Motor neuron (in vitro differentiated cells): ENCODE results near the gene INS. TPM values are rescaled to one million over a fixed set of nuclear protein-coding genes. Genes with fewer than 3 reads are reported as not detected.

Experiments
- ATAC-seq, 8 experiments: fragments of 200-7000 bp; cut with Tn5 transposase; replicated peaks in 6 of 8; 2 replicates each; pipeline ENCODE4 v1.8.0; 2021; ENCODE audit warnings: mild to moderate bottlenecking in 8 of 8, moderate library complexity in 8 of 8
- H3K27ac ChIP-seq, 2 donors: fragments of 250-450 bp; sonication (Bioruptor Pico); 2 replicates each; pipeline ENCODE4 v1.9.0; 2021; ENCODE audit warnings: antibody characterized with exemption in 2 of 2, mild to moderate bottlenecking in 2 of 2, moderate library complexity in 1 of 2
- H3K4me1 ChIP-seq, 2 donors: fragments of 250-450 bp; sonication (Bioruptor Pico); replicated peaks in 1 of 2; 2 replicates each; pipeline ENCODE4 v1.6.1; 2021; ENCODE audit warnings: antibody characterized with exemption in 2 of 2, mild to moderate bottlenecking in 2 of 2, moderate library complexity in 1 of 2
- H3K4me3 ChIP-seq, 5 donors: fragments of 250-450 bp; sonication (Bioruptor Pico); 2 replicates each; pipeline ENCODE4 v1.9.0; 2021; ENCODE audit warnings: antibody characterized with exemption in 5 of 5, mild to moderate bottlenecking in 5 of 5, moderate library complexity in 4 of 5
- WGBS, 10 experiments: fragments of 450-650 bp; shearing (Covaris generic); methylation state at CpG; one replicate each; pipeline ENCODE4 v1.0.0; 2022; 5-methylcytosine and 5-hydroxymethylcytosine counted together
- in situ Hi-C, 9 experiments: fragments of 400-800 bp; cut with MboI; loops; one replicate each; pipeline ENCODE4 v1.15.0; 2021; ENCODE audit warnings: low sequenced_read_pairs in 9 of 9, low pct_unique_long_range_greater_than_20kb in 2 of 9; ENCODE audit not compliant: unreplicated experiment in 9 of 9
- total RNA-seq, 8 experiments: library from RNA; unstranded; fragments of 300-600 nt; gene quantifications; 2 replicates each; pipeline versions ENCODE4 v1.2.3 to v1.2.4, GENCODE V29; 2022

INS gene
- total RNA-seq, 8 experiments from 2014 or later, result not detected

DNA sequence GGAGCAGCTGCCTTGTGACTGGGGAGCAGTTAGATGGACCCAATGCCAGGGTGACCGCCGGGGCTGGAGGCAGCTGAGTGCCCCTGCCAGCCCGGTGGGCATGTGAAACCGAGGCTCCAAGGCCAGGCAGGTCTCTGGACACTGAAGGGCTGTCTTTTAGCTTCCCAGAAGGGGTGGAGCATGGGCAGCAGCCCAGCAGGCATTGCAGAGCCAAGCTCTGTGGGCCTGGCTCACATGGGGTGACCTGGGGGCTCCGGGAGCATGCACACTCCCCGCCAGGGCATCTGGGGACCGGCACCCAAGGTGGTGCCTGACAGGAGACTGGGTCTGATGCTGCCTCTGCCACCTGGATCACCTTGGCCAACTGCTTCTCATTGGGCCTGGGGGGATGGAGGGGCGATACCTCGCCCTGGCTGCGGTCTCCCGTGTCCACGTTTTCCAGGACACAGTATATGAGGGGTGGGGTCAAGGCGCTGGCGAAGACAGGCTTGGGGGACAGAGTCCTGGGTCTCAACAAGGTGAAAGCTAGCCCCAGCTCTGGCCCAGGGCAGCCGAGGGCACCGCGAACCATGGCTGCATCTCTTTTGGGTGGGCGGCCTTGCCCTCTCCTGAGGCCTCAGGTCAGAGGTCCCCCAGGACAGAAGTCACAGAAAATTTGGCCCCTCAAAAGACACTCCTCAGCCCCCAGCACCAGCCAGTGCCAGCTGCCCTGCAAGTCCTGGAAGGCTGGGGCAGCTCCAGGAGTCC, 3.5 kb downstream of the INS start:
- in situ Hi-C loops, result loop anchor here in 7 of 9 experiments (10.0 to 25.0 kb wide), 6 partner anchors 270 to 520 kb away; partner anchors contain the start of genes KRTAP5-6 (in 2 of the 7), KRTAP5-5 (in 1 of the 7) and PRR33 (in 1 of the 7)
- no peaks in the 10 kb centered on the region for H3K4me1 ChIP-seq
- no peak overlapping the region for H3K27ac ChIP-seq
- no peak overlapping the region for H3K4me3 ChIP-seq
- ATAC-seq, result no peak
- 17 to 80% methylated on average over 1 to 2 of the region's 18 CpGs; no CpG with 5 or more reads in 8 of the 10 experiments for WGBS, 10 experiments

DNA sequence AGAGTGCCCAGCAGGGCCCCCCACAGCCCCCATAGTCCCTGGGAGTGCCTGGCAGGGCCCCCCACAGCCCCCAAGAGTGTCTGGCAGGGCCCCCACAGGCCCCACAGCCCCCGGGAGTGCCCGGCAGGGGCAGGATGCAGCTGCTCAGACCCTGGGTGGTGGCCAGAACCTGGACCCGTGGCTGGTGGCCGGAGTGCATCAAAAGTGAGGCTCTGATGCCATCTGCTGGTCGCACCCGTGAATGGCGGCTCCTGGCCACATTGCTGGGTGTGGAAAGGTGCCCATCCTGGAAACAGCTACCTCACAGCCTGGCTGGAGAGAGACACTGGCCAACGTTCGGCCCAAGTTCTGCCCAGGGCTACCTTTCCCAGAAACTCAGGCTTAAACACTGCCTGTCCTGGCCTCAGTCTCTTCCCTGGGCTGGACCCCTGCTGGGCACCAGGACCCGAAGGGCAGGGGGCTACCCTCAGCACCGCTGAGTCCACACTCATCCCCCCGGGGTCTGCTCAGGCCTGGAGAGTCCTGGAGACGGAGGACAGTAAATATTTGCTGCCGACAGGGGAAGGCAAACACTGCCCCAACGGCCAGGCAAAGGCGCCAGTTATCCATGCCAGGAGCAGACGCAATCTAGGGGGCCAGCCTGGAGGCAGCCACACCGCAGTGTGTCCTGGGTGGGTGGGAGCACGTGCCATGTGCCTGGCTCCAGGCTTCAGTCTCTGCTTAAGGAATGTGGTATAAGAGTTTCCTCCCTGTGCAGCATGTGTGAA, 4.4 kb downstream of the INS start:
- ATAC-seq, result peak; percentile 41 to 87 (median 63)
- in situ Hi-C loops, result loop anchor here in 7 of 9 experiments (10.0 to 25.0 kb wide), 6 partner anchors 269 to 519 kb away; partner anchors contain the start of genes KRTAP5-6 (in 2 of the 7), KRTAP5-5 (in 1 of the 7) and PRR33 (in 1 of the 7)
- no peak overlapping the region for H3K4me3 ChIP-seq
- peaks cover 2 to 6% of the 10 kb centered on the region in 2 donors for H3K4me1 ChIP-seq
- 0 to 33% (median 0%) methylated on average over 1 to 3 of the region's 19 CpGs; no CpG with 5 or more reads in 7 of the 10 experiments for WGBS, 10 experiments
- H3K27ac ChIP-seq, result no peak overlapping the region

DNA sequence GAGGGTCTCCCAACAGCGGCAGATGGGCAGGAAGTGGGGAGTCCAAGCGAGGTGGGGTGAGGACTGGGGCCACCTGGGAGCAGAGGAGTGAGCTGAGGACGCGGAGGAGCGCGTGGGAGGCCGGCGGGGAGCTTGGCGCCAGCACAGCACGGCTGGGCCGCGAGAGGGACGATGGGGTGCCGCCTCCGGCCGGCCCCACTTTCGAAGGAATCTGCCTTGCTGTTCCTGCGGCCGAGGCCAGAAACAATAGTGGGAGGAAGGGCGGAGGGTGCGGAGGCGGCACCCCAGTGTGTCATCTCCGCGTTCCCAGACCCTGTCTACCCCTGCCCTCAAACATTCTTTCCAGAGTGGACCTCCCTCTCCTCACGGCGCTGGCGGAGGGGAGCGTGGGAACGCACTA, 5.5 kb downstream of the INS start:
- ATAC-seq, result no peak
- Histone ChIP-seq H3K4me1 (peaks cover 4 to 8% of the 10 kb centered on the region in 2 donors), H3K4me3 (no peak overlapping the region), H3K27ac (no peak overlapping the region)
- WGBS, 10 experiments, result 20 to 72% (median 60%) methylated on average over 1 to 8 of the region's 29 CpGs; no CpG with 5 or more reads in 7 of the 10 experiments
- in situ Hi-C loops, result loop anchor here in 7 of 9 experiments (10.0 to 25.0 kb wide), 6 partner anchors 268 to 518 kb away; partner anchors contain the start of genes KRTAP5-6 (in 2 of the 7), KRTAP5-5 (in 1 of the 7) and PRR33 (in 1 of the 7)

DNA sequence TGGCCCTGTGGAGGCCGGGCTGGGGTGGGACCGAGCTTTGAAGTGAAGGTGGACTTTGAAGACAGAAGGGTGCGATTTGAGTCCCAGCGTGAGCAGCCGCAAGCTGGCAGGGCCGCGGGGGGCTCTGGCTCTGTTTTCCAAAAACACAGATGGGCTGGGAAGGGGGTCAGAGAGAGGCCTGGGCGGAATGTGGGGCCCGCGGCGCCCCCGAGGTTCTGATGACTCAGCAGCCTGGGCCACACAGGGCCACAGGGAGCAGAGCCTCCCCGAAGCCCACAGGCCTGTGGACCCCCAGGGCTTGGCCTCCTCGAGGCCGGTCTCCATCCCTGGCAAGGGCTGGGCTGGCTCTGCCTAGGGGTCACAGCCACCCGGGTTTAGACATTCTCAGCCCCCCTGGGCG, 6.1 kb downstream of the INS start:
- H3K27ac ChIP-seq, result no peak overlapping the region
- in situ Hi-C loops, result loop anchor here in 7 of 9 experiments (10.0 to 25.0 kb wide), 6 partner anchors 268 to 518 kb away; partner anchors contain the start of genes KRTAP5-6 (in 2 of the 7), KRTAP5-5 (in 1 of the 7) and PRR33 (in 1 of the 7)
- WGBS, 10 experiments, result 67% methylated on average over 3 of the region's 17 CpGs; no CpG with 5 or more reads in 9 of the 10 experiments
- no peak overlapping the region for H3K4me3 ChIP-seq
- H3K4me1 ChIP-seq, result peaks cover 9 to 10% of the 10 kb centered on the region in 2 donors
- ATAC-seq, result no peak

DNA sequence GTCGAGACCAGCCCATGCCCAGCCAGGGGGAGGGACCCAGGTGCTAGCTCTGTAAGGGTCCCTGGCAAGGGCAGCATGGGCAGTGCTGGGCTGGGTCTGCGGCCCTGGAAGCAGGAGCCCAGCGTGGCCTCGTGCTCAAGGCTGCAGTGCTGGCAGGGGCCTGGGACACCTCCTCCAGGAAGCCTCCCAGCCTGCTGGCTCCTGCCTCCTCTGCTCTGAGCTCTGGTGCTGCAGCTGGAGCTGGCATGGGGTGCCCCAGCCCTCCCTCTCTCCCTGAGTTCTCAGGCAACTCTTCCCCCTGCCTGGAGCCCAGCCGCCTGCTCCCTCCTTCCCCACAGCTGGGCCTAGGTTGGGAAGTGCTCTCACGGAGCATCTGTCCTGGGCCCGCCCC, 6.8 kb downstream of the INS start:
- 80% methylated on average over 1 of the region's 7 CpGs; no CpG with 5 or more reads in 9 of the 10 experiments for WGBS, 10 experiments
- Histone ChIP-seq H3K27ac (no peak overlapping the region), H3K4me1 (peaks cover 11 to 12% of the 10 kb centered on the region in 2 donors), H3K4me3 (no peak overlapping the region)
- in situ Hi-C loops, result loop anchor here in 7 of 9 experiments (10.0 to 25.0 kb wide), 6 partner anchors 267 to 517 kb away; partner anchors contain the start of genes KRTAP5-6 (in 2 of the 7), KRTAP5-5 (in 1 of the 7) and PRR33 (in 1 of the 7)
- ATAC-seq, result no peak

DNA sequence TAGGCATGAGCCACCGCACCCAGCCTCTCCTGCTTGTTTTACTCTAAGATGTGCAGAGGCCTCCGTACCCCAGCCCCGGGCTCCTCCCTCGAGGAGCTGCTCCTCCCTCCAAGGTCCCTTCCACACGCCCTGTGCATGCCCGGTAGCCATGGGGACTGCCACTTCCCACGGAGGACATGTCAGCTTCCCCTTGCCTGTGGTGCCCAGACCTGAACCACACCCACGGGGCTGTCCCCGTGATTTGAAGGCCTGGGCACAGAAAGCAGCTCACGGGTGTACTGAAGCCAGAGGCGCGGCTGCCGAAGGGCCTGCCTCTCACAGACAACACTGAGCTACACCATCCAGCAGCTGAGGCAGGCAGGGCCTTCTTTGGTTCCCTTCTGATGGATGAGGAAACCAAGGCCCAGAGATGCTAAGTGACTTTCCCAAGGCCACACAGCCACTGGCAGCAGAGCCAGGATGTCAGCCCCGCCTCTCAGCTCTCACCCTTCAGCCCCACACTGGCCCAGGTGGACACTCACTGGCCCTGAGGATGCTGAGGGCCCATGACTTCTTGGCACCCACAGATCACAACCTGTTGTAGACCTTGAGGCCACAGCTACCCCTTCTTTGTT, 7.3 kb downstream of the INS start:
- peaks cover 11 to 12% of the 10 kb centered on the region in 2 donors for H3K4me1 ChIP-seq
- ATAC-seq, result peak in 3 of 8 experiments; percentile 7 to 22 (median 12)
- no peak overlapping the region for H3K27ac ChIP-seq
- no peak overlapping the region for H3K4me3 ChIP-seq
- in situ Hi-C loops, result loop anchor here in 7 of 9 experiments (10.0 to 25.0 kb wide), 6 partner anchors 266 to 516 kb away; partner anchors contain the start of genes KRTAP5-6 (in 2 of the 7), KRTAP5-5 (in 1 of the 7) and PRR33 (in 1 of the 7)
- 40 to 76% (median 56%) methylated on average over 3 to 7 of the region's 14 CpGs; no CpG with 5 or more reads in 7 of the 10 experiments for WGBS, 10 experiments

DNA sequence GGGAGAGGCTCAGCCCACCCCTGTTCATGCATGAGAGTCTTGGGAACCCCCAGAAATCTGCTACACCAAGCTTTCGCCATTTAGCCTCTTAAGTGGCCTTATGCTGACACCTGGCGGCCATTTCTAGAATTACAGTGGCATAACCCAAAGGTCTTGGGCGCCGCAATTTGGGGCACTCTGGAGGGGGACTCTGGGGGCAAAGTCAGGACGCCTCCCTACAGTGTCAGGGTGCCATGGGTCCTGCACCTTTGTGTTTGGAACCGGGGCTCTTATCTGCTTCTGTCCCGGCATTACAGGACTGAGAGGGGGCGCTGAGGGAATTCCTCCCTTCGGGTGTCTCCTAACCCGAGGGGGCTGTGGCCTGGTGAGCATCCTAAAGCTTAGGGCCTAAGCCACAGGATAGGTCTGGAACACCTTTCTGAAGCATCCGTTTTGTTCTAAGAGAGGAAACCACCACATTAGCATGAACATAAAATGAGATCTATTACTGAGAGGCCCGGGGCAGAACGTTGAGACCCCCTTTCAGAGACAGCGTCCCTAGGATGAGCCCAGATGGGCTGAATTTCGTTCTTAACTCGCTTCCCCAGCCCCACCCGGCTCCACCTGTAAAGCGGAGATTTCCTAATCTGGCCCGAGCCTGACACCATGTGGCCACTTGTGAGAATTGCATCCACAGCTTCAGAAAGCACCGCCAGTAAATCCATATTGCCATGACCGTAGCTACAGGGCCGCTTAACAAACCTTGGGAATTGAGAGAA, 9.3 kb downstream of the INS start:
- Histone ChIP-seq H3K4me1 (peaks cover 11 to 21% of the 10 kb centered on the region in 2 donors), H3K4me3 (peak overlapping the region in 1 of 5 donors; percentile 12), H3K27ac (no peak overlapping the region)
- 0 to 20% (median 0%) methylated on average over 1 to 11 of the region's 22 CpGs; no CpG with 5 or more reads in 1 of the 10 experiments for WGBS, 10 experiments
- in situ Hi-C loops, result loop anchor here in 7 of 9 experiments (10.0 to 25.0 kb wide), 6 partner anchors 264 to 514 kb away; partner anchors contain the start of genes KRTAP5-6 (in 2 of the 7), KRTAP5-5 (in 1 of the 7) and PRR33 (in 1 of the 7)
- ATAC-seq, result peak; percentile 19 to 62 (median 57)

DNA sequence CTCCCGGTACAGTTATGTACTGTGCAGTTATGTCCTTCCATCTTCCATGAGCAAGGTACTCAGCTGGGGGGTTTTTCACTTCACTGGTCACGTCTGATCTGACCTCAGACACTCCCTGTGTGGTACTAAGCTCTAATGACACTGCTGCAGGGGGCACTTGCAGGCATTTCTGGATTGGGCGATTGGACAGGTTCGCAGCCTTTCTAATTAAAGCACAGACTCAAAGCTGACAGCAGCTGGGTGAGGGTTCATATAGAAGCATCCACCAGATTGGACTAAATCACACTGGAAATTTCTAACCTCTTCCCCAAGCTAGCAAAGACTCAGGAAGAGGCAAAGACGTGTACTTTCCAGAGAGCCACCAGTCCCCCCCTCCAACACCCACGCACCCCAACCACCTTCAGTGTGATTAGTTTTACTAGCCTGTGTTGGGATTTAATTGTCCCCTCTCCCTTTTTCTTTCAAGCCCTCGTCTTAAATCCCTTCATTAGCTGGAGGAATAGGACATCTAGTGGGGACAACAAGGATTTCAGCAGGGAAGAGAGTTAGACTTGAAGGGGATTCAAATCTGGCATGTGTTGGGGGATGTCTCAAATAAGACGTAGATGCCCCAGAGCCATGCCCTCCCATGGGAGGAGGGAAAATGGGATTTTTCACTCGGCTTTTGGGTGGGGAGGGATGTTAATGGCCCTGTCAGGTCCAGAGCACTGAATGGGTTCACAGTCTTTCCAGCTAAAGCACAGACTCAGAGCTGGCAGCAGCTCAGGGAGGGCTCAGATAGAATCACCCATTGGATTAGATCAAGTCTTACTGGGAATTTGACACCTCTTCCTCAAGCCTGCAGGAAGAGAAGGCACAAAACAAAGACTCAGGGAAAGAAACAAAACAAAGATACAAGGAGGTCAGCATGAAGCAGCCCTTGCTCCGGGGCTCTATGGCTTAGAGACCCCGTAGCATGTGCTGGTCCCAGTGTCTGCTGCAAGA, 10.9 kb downstream of the INS start:
- Histone ChIP-seq H3K4me3 (no peak overlapping the region), H3K27ac (no peak overlapping the region), H3K4me1 (peaks cover 11 to 21% of the 10 kb centered on the region in 2 donors)
- ATAC-seq, result peak; percentile 15 to 59 (median 32)
- in situ Hi-C loops, result loop anchor here in 7 of 9 experiments (10.0 to 25.0 kb wide), 6 partner anchors 263 to 513 kb away; partner anchors contain the start of genes KRTAP5-6 (in 2 of the 7), KRTAP5-5 (in 1 of the 7) and PRR33 (in 1 of the 7)
- WGBS, 10 experiments, result 0 to 100% (median 0%) methylated on average over 1 to 5 of the region's 11 CpGs; no CpG with 5 or more reads in 1 of the 10 experiments

DNA sequence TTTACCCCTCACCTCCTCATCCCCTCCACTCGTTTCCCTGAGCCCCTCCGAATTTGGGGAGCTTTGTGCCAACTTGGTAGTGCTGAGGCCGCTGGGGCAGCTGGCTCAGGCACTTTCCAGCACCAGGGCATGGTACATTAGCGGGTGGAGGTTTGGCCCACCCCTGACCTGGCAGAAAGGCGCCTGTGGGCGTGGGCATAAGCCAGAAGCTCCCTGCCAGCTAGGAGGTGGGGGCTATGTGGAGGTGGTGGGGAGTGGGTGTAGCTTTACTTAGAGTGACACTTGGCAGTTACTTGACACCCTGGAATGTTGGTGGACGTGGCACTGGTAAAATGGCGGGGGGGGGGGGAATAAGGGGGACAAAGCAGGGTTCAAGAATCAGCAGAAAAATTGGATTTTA, 11.5 kb downstream of the INS start:
- in situ Hi-C loops, result no loop called here
- 30 to 51% methylated on average over 2 of the region's 8 CpGs; no CpG with 5 or more reads in 8 of the 10 experiments for WGBS, 10 experiments
- no peak for ATAC-seq
- Histone ChIP-seq H3K27ac (no peak overlapping the region), H3K4me3 (no peak overlapping the region), H3K4me1 (peaks cover 11 to 21% of the 10 kb centered on the region in 2 donors)

DNA sequence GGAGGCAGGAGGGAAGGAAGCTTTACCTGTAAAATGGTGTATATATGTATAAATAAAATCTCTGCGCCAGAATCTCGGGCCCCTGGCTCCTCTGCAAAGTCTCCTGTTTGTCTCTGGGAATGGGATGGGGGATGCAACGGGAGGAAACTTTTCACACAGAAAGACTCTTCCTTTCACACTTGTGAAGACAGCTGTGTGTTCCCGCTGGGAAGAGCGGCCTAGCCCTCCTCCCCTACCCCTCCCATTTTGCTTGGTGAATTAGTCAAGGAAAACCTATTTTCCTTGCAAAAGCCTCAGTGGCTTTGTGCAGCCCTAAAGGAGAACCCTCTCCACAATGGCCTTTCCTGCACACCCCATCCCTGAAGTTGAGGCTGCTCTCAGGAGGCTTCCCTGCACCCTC, 12.4 kb downstream of the INS start:
- Histone ChIP-seq H3K4me1 (peaks cover 11 to 27% of the 10 kb centered on the region in 2 donors), H3K27ac (no peak overlapping the region), H3K4me3 (no peak overlapping the region)
- ATAC-seq, result no peak
- WGBS, 10 experiments, result 0 to 60% (median 38%) methylated on average over 1 to 4 of the region's 5 CpGs; no CpG with 5 or more reads in 6 of the 10 experiments
- in situ Hi-C loops, result no loop called here
